Measurements from ENCODE around the gene TLR1. TPM values are rescaled to one million over a fixed set of nuclear protein-coding genes. Genes with fewer than 3 reads are reported as not detected.

The TLR1 gene, protein sequence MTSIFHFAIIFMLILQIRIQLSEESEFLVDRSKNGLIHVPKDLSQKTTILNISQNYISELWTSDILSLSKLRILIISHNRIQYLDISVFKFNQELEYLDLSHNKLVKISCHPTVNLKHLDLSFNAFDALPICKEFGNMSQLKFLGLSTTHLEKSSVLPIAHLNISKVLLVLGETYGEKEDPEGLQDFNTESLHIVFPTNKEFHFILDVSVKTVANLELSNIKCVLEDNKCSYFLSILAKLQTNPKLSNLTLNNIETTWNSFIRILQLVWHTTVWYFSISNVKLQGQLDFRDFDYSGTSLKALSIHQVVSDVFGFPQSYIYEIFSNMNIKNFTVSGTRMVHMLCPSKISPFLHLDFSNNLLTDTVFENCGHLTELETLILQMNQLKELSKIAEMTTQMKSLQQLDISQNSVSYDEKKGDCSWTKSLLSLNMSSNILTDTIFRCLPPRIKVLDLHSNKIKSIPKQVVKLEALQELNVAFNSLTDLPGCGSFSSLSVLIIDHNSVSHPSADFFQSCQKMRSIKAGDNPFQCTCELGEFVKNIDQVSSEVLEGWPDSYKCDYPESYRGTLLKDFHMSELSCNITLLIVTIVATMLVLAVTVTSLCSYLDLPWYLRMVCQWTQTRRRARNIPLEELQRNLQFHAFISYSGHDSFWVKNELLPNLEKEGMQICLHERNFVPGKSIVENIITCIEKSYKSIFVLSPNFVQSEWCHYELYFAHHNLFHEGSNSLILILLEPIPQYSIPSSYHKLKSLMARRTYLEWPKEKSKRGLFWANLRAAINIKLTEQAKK
- polyA plus RNA-seq, result 1 to 10 TPM; 2.9 to 5.9 (median 4.1) TPM

DNA sequence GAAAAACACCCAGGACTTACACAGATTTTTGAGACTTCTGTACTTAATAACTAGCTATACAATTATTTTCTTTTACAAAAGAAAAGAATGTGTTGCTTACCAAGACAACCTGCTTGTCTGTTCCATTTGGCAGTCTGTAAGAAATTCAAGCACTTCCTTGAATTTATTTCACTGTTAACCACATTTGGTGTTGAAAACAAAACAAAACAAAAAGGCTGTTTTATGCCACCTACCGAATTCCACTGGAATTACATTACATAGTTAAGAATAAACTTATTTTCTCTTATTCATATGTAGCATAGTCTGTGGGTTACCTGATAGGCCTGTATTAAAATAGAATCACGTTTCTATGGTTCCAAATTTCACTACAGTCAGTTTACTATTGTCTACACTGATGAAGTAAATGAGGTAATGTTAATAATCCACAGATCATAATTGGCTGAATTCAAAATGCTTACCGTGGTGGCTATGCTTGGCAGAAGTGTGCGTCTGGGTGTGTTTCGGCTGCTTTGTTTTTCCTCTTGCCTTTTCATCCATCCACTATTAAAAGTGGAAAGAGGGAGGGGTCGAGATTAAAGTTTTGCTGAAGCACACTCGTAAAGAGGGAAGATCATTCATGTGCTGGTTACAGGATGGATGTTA lies at the start of gene TLR1:
TSS of gene TLR1 (minus strand) at position 138 of the 642 bp plus-strand sequence. CDS start 5,960 bp downstream, outside the sequence.
- 25 to 42% (median 27%) methylated on average over 7 of the region's 7 CpGs for WGBS, 3 donors

DNA sequence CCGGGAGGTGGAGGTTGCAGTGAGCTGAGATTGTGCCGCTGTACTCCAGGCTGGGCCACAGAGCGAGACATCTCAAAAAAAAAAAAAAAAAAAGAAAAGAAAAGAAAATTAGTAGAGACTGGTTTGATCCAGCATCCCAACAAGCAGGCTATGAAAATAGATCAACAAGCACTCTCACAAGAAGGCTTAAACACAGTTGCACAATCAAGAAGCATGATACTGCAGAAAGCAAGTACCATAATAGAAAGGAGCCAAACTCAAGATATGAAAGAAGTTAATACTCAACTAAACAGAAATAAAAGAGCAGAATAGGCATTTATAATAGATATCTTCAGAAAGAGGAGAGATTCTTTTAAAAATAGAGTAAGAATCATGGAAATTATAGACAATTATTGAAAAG lies 41.4 kb upstream of the TLR1 start:
- no peak overlapping the region for H3K27ac ChIP-seq (ENCODE audit: low read depth, low read length)
- WGBS, 3 donors, result 77 to 100% (median 95%) methylated on average over 3 of the region's 3 CpGs

More for the DNA sequence above, at the start of gene TLR1:
- no peak within 1 kb of the TSS for H3K27ac ChIP-seq (ENCODE audit: low read depth, low read length)

DNA sequence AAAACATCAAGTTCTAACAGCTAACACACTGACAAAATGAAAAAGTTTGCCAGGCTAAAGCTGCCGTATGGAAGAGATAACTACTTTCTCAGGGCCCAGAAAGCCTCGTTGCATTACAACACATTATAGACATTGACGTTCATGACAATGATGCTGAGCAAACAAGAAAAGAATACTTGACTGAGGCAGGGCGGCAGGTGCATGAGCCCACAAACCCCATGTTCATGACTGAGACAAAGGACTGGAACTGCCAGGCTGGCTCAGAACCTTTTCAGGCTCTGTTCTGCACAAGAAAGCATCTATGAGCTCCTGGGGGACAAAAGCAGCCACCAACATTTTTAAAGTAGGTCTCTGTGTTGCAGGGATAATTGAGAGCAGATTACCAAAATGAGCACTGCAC lies 38.4 kb upstream of the TLR1 start:
- no peak overlapping the region for H3K27ac ChIP-seq (ENCODE audit: low read depth, low read length)
- WGBS, 3 donors, result 62 to 89% (median 82%) methylated on average over 4 of the region's 4 CpGs

DNA sequence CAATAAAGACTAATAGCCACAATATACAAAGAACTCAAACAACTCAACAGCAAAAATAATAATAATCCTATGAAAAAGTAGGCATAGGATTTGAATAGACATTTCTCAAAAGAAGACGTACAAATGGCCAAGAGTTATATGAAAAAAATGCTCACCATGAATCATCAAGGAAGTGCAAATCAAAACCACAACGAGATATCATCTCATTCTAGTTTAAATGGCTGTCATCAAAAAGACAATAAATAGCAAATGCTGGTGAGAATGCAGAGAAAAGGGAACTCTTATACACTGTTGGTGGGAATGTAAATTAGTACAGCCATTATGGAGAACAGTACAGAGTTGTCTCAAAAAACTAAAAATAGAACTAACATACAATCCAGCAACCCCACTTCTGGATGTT lies 33.3 kb upstream of the TLR1 start:
- 37 to 69% (median 54%) methylated on average over 2 of the region's 2 CpGs for WGBS, 3 donors
- H3K27ac ChIP-seq (ENCODE audit: low read depth, low read length), result no peak overlapping the region

DNA sequence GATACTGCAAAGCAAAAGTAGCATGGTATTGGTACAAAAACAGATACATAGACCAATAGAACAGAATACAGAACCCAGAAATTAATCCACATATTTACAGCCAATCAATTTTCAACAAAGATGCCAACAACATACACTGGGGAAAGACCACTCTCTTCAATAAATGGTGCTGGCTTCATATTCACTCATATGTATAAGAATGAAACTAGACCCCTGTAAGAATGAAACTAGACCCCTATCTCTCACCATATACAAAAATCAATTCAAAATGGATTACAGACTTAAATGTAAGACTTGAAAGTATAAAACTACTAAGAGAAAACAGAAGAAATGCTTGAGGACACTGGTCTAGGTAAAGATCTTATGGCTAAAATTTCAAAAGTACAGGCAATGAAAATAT lies 32.7 kb upstream of the TLR1 start:
- no peak overlapping the region for H3K27ac ChIP-seq (ENCODE audit: low read depth, low read length)

DNA sequence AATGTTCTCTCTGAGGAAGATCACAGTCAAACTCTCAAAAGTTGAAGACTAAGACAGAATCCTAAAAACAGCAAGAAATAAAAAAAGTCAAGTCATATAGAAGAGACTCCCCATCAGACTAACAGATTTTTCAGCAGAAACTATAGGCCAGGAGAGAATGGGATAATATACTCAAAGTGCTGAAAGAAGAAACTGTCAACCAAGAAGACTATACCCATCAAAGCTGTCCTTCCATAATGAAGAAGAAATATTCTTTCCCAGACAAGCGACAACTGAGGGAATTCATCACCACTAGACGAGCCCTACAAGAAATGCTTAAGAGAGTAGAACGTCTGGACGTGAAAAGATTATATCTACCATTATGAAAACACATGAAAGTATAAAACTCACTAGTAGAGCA lies 30.0 kb upstream of the TLR1 start:
- no peak overlapping the region for H3K27ac ChIP-seq (ENCODE audit: low read depth, low read length)
- WGBS, 3 donors, result 91 to 95% (median 94%) methylated on average over 4 of the region's 4 CpGs

DNA sequence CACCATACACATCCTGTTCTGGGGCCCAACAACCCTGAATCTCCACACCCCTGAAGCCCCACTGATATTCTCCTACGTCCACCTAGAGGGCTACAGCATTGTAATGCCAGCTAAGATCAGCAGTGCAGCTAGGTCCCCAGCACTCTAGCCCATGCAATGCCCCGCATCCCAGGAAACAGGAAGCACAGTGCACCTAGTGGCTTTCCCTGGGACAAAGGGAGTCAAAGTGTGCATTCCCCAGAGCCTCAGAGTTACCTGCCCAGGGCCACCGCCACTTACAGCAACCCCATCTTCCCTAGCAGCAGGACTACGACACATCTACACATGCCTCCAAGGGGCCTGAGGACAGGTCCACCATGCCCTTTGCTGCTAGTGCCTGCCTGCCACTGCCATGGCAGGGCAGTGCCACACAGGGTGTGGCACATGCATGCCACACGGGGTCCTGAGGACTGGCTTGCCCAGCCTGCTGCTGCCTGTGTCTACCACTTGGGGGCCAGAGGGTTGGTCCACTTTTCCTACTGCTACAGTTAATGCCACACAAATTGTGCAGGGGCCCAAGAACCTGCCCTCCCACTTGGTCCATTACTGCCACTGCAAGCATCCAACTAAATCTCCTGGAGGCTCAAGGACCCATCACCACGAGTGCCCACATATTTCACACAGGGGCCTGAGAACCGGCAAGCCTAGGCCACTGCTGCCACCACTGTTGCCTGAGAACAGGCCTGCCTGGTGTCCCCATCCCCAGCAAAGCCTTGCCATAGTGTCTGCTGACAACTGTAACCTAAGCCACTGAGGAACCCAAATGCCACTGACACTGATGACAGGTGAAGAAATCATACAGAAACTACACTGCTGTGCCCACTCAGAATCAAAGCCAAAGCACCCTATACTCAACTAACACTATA lies 28.3 kb upstream of the TLR1 start:
- no peak overlapping the region for H3K27ac ChIP-seq (ENCODE audit: low read depth, low read length)
- WGBS, 3 donors, result 92 to 96% (median 94%) methylated on average over 7 of the region's 7 CpGs

DNA sequence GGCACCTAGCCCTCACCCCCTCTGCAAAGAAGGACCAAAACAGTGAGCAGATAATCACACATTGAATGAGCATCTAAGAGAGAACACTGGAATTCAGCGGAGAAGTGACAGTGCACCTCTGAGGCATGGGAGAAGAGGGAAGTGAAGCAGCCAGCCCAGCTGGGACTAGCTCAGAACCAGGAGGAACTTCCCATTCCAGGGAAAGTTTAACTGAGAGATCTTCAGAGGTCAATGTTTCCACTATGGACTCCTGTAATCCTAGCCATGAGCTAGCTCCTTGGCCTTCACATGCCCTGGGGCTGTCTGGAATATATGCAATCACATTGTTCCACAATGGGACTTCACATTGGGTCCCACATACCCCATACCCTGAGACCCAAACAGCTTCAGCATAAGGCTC lies 27.6 kb upstream of the TLR1 start:
- WGBS, 3 donors, result 85 to 96% (median 86%) methylated on average over 1 of the region's 1 CpG
- H3K27ac ChIP-seq (ENCODE audit: low read depth, low read length), result no peak overlapping the region

DNA sequence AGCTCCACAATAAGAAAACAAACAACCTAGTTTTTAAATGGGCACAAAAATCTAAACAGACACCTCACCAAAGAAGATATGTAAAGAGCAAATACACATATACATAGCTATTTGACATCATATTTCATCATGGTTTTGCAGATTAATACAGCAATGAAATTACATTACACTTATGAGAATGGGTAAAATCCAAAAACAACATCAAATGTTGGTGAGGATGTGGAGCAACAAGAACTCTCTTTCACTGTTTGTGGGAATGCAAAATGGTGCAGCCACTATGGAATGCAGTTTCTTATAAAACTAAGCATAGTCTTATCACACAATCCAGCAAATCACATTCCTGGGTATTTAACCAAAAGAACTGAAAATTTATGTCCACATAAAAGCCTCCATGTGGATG lies 27.1 kb upstream of the TLR1 start:
- H3K27ac ChIP-seq (ENCODE audit: low read depth, low read length), result no peak overlapping the region

DNA sequence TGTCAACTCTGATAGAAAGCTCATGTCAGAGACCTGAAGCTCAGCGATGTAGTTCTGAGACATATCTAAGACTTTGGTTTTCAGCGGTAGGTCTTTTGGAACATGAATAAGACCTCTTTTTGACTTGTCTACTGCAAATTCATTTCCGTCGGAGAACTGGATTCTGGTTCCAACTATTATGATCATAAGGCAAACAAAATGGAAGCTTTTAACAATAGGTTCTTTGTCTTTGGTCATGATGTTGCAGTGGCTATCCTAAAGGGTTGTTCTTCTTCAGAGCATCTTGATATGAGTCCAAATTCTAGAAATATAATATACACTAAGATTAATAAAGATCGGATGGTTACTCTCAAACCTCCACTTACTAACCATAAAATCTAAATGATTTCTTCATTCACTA lies 24.6 kb upstream of the TLR1 start:
- H3K27ac ChIP-seq (ENCODE audit: low read depth, low read length), result no peak overlapping the region
- WGBS, 3 donors, result 93 to 95% (median 94%) methylated on average over 5 of the region's 5 CpGs

DNA sequence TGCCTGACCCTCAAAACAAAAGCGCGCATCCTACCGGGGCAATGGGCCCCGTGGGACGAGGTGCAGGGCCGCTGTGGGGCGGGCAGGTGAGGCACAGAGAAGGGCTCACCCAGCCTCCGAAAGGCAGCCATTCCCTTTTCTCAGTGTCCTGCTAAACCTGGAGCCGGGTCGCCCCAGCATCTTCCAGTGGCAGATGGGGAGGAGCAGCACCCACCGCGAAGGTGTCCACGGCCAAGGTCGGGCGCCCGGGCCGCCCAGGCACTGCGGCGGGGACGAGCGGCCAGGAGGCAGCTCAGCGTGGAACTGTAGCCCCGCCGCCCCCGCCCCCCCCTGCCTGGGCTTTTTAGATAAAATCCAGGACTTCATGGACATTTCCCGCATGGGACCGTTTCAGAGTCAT lies 19.2 kb upstream of the TLR1 start:
- H3K27ac ChIP-seq (ENCODE audit: low read depth, low read length), result no peak overlapping the region
- 89 to 95% (median 94%) methylated on average over 27 of the region's 27 CpGs for WGBS, 3 donors

DNA sequence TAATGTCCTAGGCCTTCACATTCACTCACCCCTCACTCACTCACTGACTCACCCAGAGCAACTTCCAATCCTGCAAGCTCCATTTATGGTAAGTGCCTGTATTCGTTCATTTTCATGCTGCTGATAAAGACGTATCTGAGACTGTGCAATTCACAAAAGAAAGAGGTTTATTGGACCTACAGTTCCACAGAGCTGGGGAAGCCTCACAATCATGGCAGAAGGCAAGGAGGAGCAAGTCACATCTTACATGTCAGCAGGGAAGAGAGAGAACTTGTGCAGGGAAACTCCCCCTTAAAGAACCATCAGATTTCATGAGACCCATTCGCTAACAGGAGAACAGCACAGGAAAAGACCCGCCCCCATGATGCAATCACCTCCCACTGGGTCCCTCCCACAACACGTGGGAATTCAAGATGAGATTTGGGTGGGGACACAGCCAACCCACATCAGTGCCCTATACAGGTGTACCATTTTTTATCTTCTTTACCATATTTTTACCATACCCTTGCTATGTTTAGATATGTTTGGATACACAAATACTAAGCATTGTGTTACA lies 18.2 kb upstream of the TLR1 start:
- H3K27ac ChIP-seq (ENCODE audit: low read depth, low read length), result no peak overlapping the region
- WGBS, 3 donors, result 78 to 89% (median 80%) methylated on average over 5 of the region's 5 CpGs

DNA sequence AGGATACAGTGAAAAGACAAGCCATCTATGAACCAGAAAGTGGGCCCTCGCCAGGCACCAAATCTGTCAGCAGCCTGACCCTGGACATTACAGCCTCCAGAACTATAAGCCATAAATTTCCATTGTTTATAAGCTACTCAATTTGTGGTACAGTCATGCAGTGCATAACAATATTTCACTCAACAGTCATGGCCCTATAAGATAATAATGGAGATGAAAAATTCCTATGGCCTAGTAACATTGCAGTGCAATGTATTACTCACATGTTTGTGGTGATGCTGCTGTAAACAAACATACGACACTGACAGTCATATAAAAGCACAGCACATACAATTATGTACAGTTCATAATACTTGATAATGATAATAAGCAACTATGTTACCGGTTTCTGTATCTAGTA lies 17.1 kb upstream of the TLR1 start:
- WGBS, 3 donors, result 94 to 98% (median 97%) methylated on average over 3 of the region's 3 CpGs
- no peak overlapping the region for H3K27ac ChIP-seq (ENCODE audit: low read depth, low read length)

DNA sequence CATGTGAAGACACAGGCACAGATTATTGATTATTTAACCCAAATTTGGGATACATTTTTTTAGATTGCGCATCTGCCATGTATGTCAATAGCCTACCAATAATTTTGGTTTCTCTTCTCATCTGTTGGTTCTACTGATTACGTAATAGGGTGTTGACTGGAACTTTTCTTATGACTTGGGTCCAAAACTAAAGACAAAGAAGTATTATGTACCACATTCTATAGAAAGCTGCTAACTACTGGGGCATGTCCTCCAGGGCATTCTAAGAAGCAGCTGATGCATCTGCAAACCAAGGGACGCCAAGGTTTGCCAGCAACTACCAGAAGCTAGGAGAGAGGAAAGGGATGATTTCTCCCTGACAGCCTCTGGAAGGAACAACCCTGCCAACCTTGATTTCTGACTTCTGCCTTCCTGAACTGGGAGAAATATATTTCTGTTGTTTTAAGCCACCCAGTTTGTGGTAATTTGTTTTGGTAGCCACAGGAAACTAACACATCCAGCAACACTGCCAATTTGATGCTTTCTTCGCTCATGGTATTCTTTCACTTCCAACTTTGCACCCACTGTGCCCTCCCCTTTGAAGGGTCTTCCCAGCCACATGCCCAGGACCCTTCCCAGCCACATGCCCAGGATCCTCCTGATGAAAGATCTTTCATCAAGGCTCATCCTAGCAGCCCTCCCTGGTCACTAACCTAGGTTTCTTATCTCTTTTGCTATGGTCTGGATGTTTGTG lies 15.9 kb upstream of the TLR1 start:
- no peak overlapping the region for H3K27ac ChIP-seq (ENCODE audit: low read depth, low read length)
- WGBS, 3 donors, result 85 to 95% (median 90%) methylated on average over 4 of the region's 4 CpGs

DNA sequence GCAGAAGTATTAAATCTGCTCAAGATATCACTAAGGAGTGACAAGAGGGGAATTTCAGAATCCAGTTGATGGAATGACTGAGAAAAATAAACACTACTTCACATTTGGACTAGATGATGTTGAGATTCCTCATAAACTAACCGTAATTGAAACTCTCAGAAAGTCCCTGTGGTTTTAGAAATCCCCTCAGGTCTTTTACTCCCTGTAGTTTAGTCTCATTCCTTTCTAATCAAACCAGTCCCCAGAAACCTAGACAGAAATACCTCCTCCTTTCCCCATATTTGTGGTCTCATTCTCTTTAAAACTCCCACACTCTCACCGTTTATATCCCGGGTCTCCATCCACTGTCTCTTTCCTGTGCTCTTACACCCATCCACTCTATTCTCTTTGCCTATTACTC lies 15.0 kb upstream of the TLR1 start:
- H3K27ac ChIP-seq (ENCODE audit: low read depth, low read length), result no peak overlapping the region
- 65 to 80% (median 70%) methylated on average over 3 of the region's 3 CpGs for WGBS, 3 donors

DNA sequence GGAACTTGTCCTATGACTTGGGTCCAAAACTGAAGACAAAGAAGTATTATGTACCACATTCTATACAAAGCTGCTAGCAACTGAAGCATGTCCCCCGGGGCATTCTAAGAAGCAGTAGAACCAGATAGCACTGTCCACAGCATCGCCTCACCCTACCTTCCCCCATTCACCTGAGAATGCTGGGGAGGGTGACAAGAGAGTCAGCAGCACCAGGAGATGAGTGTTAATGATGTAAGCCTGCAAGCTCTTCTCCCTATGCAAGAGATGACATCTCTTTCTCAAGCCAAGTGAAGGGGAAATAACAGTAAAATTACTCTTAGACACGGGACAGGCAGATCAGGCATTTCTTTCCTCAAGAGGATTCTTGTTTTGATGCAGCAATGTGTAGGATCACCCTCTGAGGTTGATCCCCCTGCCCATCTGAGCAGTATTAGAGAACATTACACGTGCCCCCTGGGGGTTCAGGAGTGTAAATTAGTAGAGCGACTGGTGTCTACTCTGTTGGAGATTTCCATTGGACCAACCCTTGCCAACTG lies 13.9 kb upstream of the TLR1 start:
- 72 to 82% (median 76%) methylated on average over 5 of the region's 5 CpGs for WGBS, 3 donors
- no peak overlapping the region for H3K27ac ChIP-seq (ENCODE audit: low read depth, low read length)

Measured in adipose tissue (tissue), 3 donors.